Measurements from ENCODE around the gene SP140. TPM values are rescaled to one million over a fixed set of nuclear protein-coding genes. Genes with fewer than 3 reads are reported as not detected.

SP140 gene
- total and polyA plus RNA-seq, 2 of the 13 experiments (the other 11 are each of a cell fraction or from before 2014, with no cell fraction given), result 0.57 to 0.80 TPM

- no peaks in the 10 kb centered on the region for H3K36me3 ChIP-seq (replicated peaks in 1 of 2; ENCODE audit: control insufficient read depth in 1 of 2, insufficient read depth in 2 of 2, low read length in 2 of 2)
- H3K4me3 ChIP-seq (replicated peaks in 1 of 3; ENCODE audit: insufficient read depth in 1 of 3, low read depth in 2 of 3, low read length in 3 of 3), result no peak overlapping the region
- no TSS peak for BruUV-seq (replicated peaks)
- H3K27ac ChIP-seq (ENCODE audit: extremely low read length, insufficient read depth, low read length), result no peak overlapping the region
- no peak overlapping the region for H2AFZ ChIP-seq (ENCODE audit: low read length)
- peaks cover 0 to 8% of the 10 kb centered on the region in 2 experiments; a peak in 4 of 5 replicates for H3K27me3 ChIP-seq (ENCODE audit: control insufficient read depth in 1 of 2, insufficient read depth in 2 of 2, low read length in 2 of 2)
- no peaks in the 10 kb centered on the region for H3K79me2 ChIP-seq (ENCODE audit: insufficient read depth, low read length)
- 0 out of 2 replicates have a peak, but pooled peaks cover 11% of the 10 kb centered on the region for H3K4me1 ChIP-seq (ENCODE audit: insufficient read depth, low read length)
- ChIA-PET CTCF (ENCODE audit: low intra/inter-chr PET ratio, low total read pairs) (no interaction called here), POLR2A (interaction anchor here (0.9 kb wide), 1 partner anchor 10 kb away, joined by 3 read pairs; the partner anchor contains the start of gene SP110)
- intact Hi-C loops (cut with micrococcal nuclease; ENCODE audit: unreplicated experiment) (no loop called here), in situ Hi-C loops (cut with HindIII; ENCODE audit: extremely low pct_ligation_motif_present, low pct_unique_long_range_greater_than_20kb) (no loop called here)
- WGBS (ENCODE audit: low lambda C conversion rate), result 31% methylated on average over 3 of the region's 3 CpGs
- H4K20me1 ChIP-seq (ENCODE audit: insufficient read depth, low read length), result no peaks in the 10 kb centered on the region
- DNase-seq (ENCODE audit: low spot score) (peak; percentile 29), ATAC-seq (no peak), FAIRE-seq (no peak)
- H3K4me2 ChIP-seq (ENCODE audit: low read depth, low read length), result no peak overlapping the region
- no peak overlapping the region for H3K9ac ChIP-seq (ENCODE audit: insufficient read depth, low read depth, low read length)
- peaks cover 10% of the 10 kb centered on the region; the same call in 1 of the 2 replicates for H3K9me3 ChIP-seq (ENCODE audit: low read length)
- no peak for TF ChIP-seq MAFF (IDR thresholded peaks at IDR 0.05; ENCODE audit: low read depth, low read length)
- no peak for TF ChIP-seq ZNF20 (CRISPR knock-in tag; IDR thresholded peaks at IDR 0.05)
- TF ChIP-seq PAF1 (CRISPR knock-in tag; IDR thresholded peaks at IDR 0.05), result no peak
- no peak for TF ChIP-seq ZSCAN21 (CRISPR knock-in tag; IDR thresholded peaks at IDR 0.05; ENCODE audit: borderline replicate concordance)
- TF ChIP-seq ADNP (CRISPR knock-in tag; IDR thresholded peaks at IDR 0.05), result no peak
- TF ChIP-seq KAT7 (CRISPR knock-in tag; IDR thresholded peaks at IDR 0.05; ENCODE audit: borderline replicate concordance), result no peak
- TF ChIP-seq NR2F1 (CRISPR knock-in tag; IDR thresholded peaks at IDR 0.05), result no peak
- TF ChIP-seq HOMEZ (CRISPR knock-in tag; IDR thresholded peaks at IDR 0.05; ENCODE audit: low read depth), result no peak
- TF ChIP-seq NFE2L2 (IDR thresholded peaks at IDR 0.05; ENCODE audit: low read length), result 0 out of 2 replicates have a peak, but pooled peaks have one; percentile 37
- peak; percentile 46; the same call in 1 of the 2 replicates for TF ChIP-seq ZNF441 (CRISPR knock-in tag; IDR thresholded peaks at IDR 0.05; ENCODE audit: borderline replicate concordance)
- TF ChIP-seq CBX2 (IDR thresholded peaks at IDR 0.05; ENCODE audit: low read depth, low read length), result no peak
- TF ChIP-seq CBX2 (CRISPR knock-in tag; IDR thresholded peaks at IDR 0.05; ENCODE audit: low read depth), result no peak
- no peak for TF ChIP-seq KLF13 (CRISPR knock-in tag; IDR thresholded peaks at IDR 0.05)
- no peak for TF ChIP-seq SKIL (CRISPR knock-in tag; IDR thresholded peaks at IDR 0.05; ENCODE audit: borderline replicate concordance)
- TF ChIP-seq ZSCAN5A (CRISPR knock-in tag; IDR thresholded peaks at IDR 0.05; ENCODE audit: borderline replicate concordance), result no peak
- TF ChIP-seq ZBTB42 (CRISPR knock-in tag; IDR thresholded peaks at IDR 0.05), result no peak
- TF ChIP-seq ZNF572 (CRISPR knock-in tag; IDR thresholded peaks at IDR 0.05), result no peak
- TF ChIP-seq ZNF614 (CRISPR knock-in tag; IDR thresholded peaks at IDR 0.05; ENCODE audit: borderline replicate concordance), result no peak
- no peak for TF ChIP-seq HDAC2 (CRISPR knock-in tag; IDR thresholded peaks at IDR 0.05)
- no peak for TF ChIP-seq CREM (IDR thresholded peaks at IDR 0.05)
- TF ChIP-seq CREM (CRISPR knock-in tag; IDR thresholded peaks at IDR 0.05), result no peak
- TF ChIP-seq ATF3 (CRISPR knock-in tag; IDR thresholded peaks at IDR 0.05), result no peak
- TF ChIP-seq KDM5A (IDR thresholded peaks at IDR 0.05; ENCODE audit: borderline replicate concordance, low read length), result no peak
These were observed 4.6 kb downstream of the SP140 start for GRCh38 chr2:230230087-230230486.
